Cardiac fibroblast (primary cell): ENCODE results near the gene TIMP4.

Experiments
- DNase-seq, 2 donors: peaks; one replicate each; pipeline versions ENCODE4 v3.0.0 to v3.0.0-alpha.2; 2010; ENCODE audit warnings: low read depth in 2 of 2
- H3K4me3 ChIP-seq, 2 donors: replicated peaks in 1 of 2; 1 replicate in 1 of 2; 2 replicates in 1 of 2; pipeline ENCODE4 v1.5.1; 2011; ENCODE audit warnings: low read depth in 2 of 2, low read length in 2 of 2, mild to moderate bottlenecking in 2 of 2, moderate library complexity in 1 of 2
- TF ChIP-seq, protein P1 (sequence below): IDR thresholded peaks from one replicate; pipeline ENCODE4 v1.5.1; 2011; ENCODE audit warnings: low read depth, mild to moderate bottlenecking, low read length, inconsistent platforms

Gene TIMP4

GRCh38 chr3:12158387-12159226 lies at the start of gene TIMP4:
Gene TIMP4, minus strand, starts transcription at chr3:12158912. Its CDS starts 72 bp downstream, at chr3:12158840.
- peak within 1 kb of the TSS; percentile 29 to 40 for H3K4me3 ChIP-seq
- peak; percentile 61 to 63 for DNase-seq
- TF ChIP-seq, protein P1, sequence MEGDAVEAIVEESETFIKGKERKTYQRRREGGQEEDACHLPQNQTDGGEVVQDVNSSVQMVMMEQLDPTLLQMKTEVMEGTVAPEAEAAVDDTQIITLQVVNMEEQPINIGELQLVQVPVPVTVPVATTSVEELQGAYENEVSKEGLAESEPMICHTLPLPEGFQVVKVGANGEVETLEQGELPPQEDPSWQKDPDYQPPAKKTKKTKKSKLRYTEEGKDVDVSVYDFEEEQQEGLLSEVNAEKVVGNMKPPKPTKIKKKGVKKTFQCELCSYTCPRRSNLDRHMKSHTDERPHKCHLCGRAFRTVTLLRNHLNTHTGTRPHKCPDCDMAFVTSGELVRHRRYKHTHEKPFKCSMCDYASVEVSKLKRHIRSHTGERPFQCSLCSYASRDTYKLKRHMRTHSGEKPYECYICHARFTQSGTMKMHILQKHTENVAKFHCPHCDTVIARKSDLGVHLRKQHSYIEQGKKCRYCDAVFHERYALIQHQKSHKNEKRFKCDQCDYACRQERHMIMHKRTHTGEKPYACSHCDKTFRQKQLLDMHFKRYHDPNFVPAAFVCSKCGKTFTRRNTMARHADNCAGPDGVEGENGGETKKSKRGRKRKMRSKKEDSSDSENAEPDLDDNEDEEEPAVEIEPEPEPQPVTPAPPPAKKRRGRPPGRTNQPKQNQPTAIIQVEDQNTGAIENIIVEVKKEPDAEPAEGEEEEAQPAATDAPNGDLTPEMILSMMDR, result no peak

DNA sequence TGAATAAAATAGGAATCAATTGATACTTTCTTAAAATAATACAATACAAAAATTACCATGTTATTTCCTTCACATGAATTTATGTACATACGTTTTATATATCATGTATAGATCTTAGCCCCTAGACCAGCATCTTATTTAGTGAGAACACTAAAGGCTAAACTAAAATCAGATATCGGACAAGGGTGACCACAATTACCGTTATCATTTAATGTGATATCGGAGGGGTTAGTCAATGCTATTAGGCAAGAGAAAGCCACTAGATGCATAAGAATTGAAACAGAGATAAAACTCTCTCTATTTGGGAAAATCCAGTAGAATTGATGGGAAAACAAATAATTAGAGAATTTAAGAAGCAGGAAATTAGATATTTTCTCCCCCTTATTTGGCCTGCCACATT lies 46.5 kb upstream of the TIMP4 start:
- TF ChIP-seq, protein P1, result no peak
- H3K4me3 ChIP-seq, result no peak overlapping the region
- DNase-seq, result no peak

DNA sequence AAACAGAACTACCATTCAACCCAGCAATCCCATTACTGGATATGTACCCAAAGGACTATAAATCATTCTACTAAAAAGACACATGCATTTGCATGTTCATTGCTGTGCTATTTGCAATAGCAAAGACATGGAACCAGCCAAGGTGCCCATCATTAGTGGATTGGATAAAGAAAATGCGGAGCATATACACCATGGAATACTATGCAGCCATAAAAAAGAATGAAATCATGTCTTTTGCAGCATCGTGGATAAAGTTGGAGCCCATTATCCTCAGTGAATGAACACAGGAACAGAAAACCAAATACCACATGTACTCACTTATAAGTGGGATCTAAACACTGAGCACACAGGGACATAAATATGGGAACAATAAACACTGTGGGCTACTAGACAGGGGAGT lies 43.1 kb upstream of the TIMP4 start:
- TF ChIP-seq, protein P1, result no peak
- no peak overlapping the region for H3K4me3 ChIP-seq
- DNase-seq, result no peak

DNA sequence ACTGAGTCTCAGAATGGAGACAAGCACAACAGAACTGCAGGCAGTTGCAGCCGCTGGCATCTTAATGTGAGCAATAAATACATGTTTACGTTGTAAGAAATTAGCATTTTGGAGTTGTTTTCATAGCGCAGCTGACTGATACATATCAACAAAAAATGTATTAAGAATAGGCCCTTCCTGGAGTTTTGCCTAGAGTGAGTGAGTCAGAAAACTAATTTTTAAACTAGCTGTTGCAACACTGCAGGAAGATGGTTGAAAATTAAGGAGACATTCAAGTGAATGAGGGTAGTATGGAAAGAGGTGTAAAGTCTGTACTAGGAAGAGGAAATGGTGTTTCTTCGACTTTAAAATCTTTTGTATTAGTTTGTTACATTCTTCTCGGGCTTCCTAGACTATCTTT lies 39.6 kb upstream of the TIMP4 start:
- no peak overlapping the region for H3K4me3 ChIP-seq
- peak; percentile 79 to 81 for DNase-seq
- TF ChIP-seq, protein P1, result no peak

- TF ChIP-seq, protein P1, result no peak
- H3K4me3 ChIP-seq, result no peak overlapping the region
- DNase-seq, result no peak
Observed at GRCh38 chr3:12197475-12197874, 38.8 kb upstream of the TIMP4 start.

DNA sequence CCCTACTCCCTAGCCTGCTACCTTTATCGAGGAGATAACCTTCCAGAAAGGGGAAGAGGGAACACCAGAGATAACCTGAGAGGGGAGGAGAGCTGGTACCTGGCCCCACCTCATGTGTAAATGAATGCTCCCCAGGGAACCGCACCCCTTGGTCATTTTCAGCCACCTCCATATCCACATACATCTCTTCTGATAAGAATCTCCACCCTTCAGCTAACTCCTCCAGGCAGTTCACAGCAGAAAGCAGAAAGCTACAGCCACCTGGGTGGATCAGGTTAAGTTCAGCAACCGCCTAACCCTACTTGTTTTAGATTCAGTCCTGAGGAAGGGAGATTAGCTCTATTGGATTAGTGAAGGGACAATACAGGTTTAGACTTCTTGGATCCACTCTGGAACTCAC lies 38.0 kb upstream of the TIMP4 start:
- TF ChIP-seq, protein P1, result no peak
- no peak for DNase-seq

More for the DNA sequence above, 38.0 kb upstream of the TIMP4 start:
- H3K4me3 ChIP-seq, result no peak overlapping the region
